HepG2 (cell line): ENCODE measurements around the gene PPCS. TPM values are rescaled to one million over a fixed set of nuclear protein-coding genes. Genes with fewer than 3 reads are reported as not detected.

Source experiments
- ATAC-seq: fragments of 200-7000 bp; cut with Tn5 transposase; 3 replicates; pipeline ENCODE4 v1.9.1; 2020; ENCODE audit warnings: mild to moderate bottlenecking, moderate library complexity
- BruUV-seq: library from RNA; stranded (reverse); fragments of 400-500 nt; replicated peaks from 2 replicates; lab custom pipeline; 2021; lab: Mats Ljungman, UMichigan
- CTCF ChIA-PET: fragments of 300-600 bp; formaldehyde crosslinking; extraction: SDS; loops from one replicate; lab custom pipeline; 2021; ENCODE audit warnings: low total read pairs, inconsistent platforms, low intra/inter-chr PET ratio; lab: Yijun Ruan, JAX
- POLR2A ChIA-PET: fragments of 350-600 bp; sonication (Branson Sonifier 250); formaldehyde crosslinking; loops from one replicate; lab custom pipeline; 2020; ENCODE audit warnings: antibody characterized with exemption, inconsistent platforms; lab: Yijun Ruan, JAX
- DNase-seq: peaks from one replicate; pipeline ENCODE4 v3.0.0-alpha.2; 2015; ENCODE audit warnings: low spot score
- FAIRE-seq: peaks from 3 replicates; lab custom pipeline; 2011; peaks lifted over from hg19 to GRCh38; lab: Jason Lieb, UNC
- H2AFZ ChIP-seq: one replicate; pipeline ENCODE4 v1.6.1; 2011; ENCODE audit warnings: low read length, inconsistent platforms
- H3K27ac ChIP-seq: fragments of 300-600 bp; 3 replicates; pipeline ENCODE4 v1.8.0; 2011; ENCODE audit warnings: mixed run types, mild to moderate bottlenecking, mixed read lengths, low read length, inconsistent platforms; ENCODE audit not compliant: insufficient read depth; ENCODE audit errors: extremely low read length
- H3K27me3 ChIP-seq, 2 experiments: fragments of 200-600 bp in 1 of 2; 2 replicates in 1 of 2; 3 replicates in 1 of 2; pipeline versions ENCODE4 v1.6.0 to v1.8.0; 2011; ENCODE audit warnings: low read length in 2 of 2, mild to moderate bottlenecking in 2 of 2, moderate library complexity in 2 of 2, inconsistent platforms in 1 of 2; ENCODE audit not compliant: insufficient read depth in 2 of 2, control insufficient read depth in 1 of 2
- H3K36me3 ChIP-seq, 2 experiments: fragments of 200-600 bp in 1 of 2; replicated peaks in 1 of 2; 2 replicates in 1 of 2; 3 replicates in 1 of 2; pipeline versions ENCODE4 v1.5.1 to v1.8.0; 2011; ENCODE audit warnings: low read length in 2 of 2, inconsistent platforms in 1 of 2; ENCODE audit not compliant: insufficient read depth in 2 of 2, control insufficient read depth in 1 of 2
- H3K4me1 ChIP-seq: 2 replicates; pipeline ENCODE4 v1.5.1; 2012; ENCODE audit warnings: low read length, inconsistent platforms; ENCODE audit not compliant: insufficient read depth
- H3K4me2 ChIP-seq: 2 replicates; pipeline ENCODE4 v1.6.0; 2011; ENCODE audit warnings: low read depth, low read length, inconsistent platforms
- H3K4me3 ChIP-seq, 3 experiments: fragments of 200-600 bp in 1 of 3; sonication (generic), shearing (Covaris generic) in 1 of 3; replicated peaks in 1 of 3; 2 replicates each; pipeline ENCODE4 v1.5.1; 2011 to 2016; ENCODE audit warnings: low read length in 3 of 3, inconsistent platforms in 2 of 3, low read depth in 2 of 3, mild to moderate bottlenecking in 2 of 3, control low read depth in 1 of 3, mixed read lengths in 1 of 3; ENCODE audit not compliant: insufficient read depth in 1 of 3
- H3K79me2 ChIP-seq: one replicate; pipeline ENCODE4 v1.6.1; 2011; ENCODE audit warnings: low read length, inconsistent platforms; ENCODE audit not compliant: insufficient read depth
- H3K9ac ChIP-seq: 2 replicates; pipeline ENCODE4 v1.6.0; 2011; ENCODE audit warnings: mild to moderate bottlenecking, low read depth, low read length, inconsistent platforms; ENCODE audit not compliant: insufficient read depth
- H3K9me3 ChIP-seq: 2 replicates; pipeline ENCODE4 v1.5.1; 2012; ENCODE audit warnings: mild to moderate bottlenecking, low read length
- H4K20me1 ChIP-seq: 2 replicates; pipeline ENCODE4 v1.6.0; 2011; ENCODE audit warnings: inconsistent platforms, mild to moderate bottlenecking, low read length, moderate library complexity; ENCODE audit not compliant: insufficient read depth
- DMAP1 ChIP-seq: IDR thresholded peaks from 2 replicates; pipeline ENCODE4 v1.6.1; 2016
- NR3C1 ChIP-seq: sonication (generic); formaldehyde crosslinking; IDR thresholded peaks from 2 replicates; pipeline ENCODE4 v1.4.0; 2020; ENCODE audit warnings: missing genetic modification reagents
- SOX5 ChIP-seq: IDR thresholded peaks from 2 replicates; pipeline ENCODE4 v1.6.1; 2016; ENCODE audit warnings: borderline replicate concordance
- U2AF2 ChIP-seq: fragments of 200-400 bp; formaldehyde crosslinking; IDR thresholded peaks from 2 replicates; pipeline ENCODE4 v1.6.1; 2017; ENCODE audit warnings: low read depth, mild to moderate bottlenecking, low read length
- XBP1 ChIP-seq: sonication (generic); formaldehyde crosslinking; IDR thresholded peaks from 2 replicates; pipeline ENCODE4 v1.5.0; 2020; ENCODE audit warnings: missing genetic modification reagents
- ZNF205 ChIP-seq: IDR thresholded peaks from 2 replicates; pipeline ENCODE4 v1.6.1; 2018; ENCODE audit warnings: missing biosample characterization, missing genetic modification reagents
- ZNF350 ChIP-seq: sonication (generic); formaldehyde crosslinking; IDR thresholded peaks from 2 replicates; pipeline ENCODE4 v1.4.0; 2020; ENCODE audit warnings: mild to moderate bottlenecking, low read depth, missing genetic modification reagents, borderline replicate concordance
- WGBS: methylation state at CpG from one replicate; pipeline ENCODE4 v1.1.6; 2017; ENCODE audit warnings: low lambda C conversion rate; 5-methylcytosine and 5-hydroxymethylcytosine counted together
- in situ Hi-C: cut with HindIII; loops from 2 replicates; pipeline ENCODE4 v1.10.0; 2017; ENCODE audit warnings: low pct_unique_long_range_greater_than_20kb; ENCODE audit not compliant: extremely low pct_ligation_motif_present
- intact Hi-C: fragments of 100-400 bp; cut with micrococcal nuclease; formaldehyde crosslinking; loops from one replicate; pipeline ENCODE4 v1.10.0; 2022; ENCODE audit not compliant: unreplicated experiment
- polyA plus RNA-seq, 8 experiments: library from polyadenylated mRNA; depleted of rRNA in 3 of 8; stranded (reverse) in 7 of 8; unstranded in 1 of 8; fragments of >200 nt; fragmentation: Illumina TruSeq in 4 of 8; extraction: Trizol in 4 of 8; gene quantifications; 2 replicates each; pipeline versions ENCODE4 v1.2.1 to v1.2.3, GENCODE V29; 2011 to 2016; ENCODE audit warnings: low read depth in 4 of 8, missing spikeins in 1 of 8, mixed read lengths in 1 of 8; ENCODE audit not compliant: insufficient read depth in 1 of 8
- total RNA-seq, 5 experiments: library from RNA; depleted of rRNA; stranded (reverse); fragments of >200 nt; fragmentation: Illumina TruSeq; extraction: Trizol; gene quantifications; 2 replicates each; pipeline ENCODE4 v1.2.3, GENCODE V29; 2016; ENCODE audit warnings: low read depth in 1 of 5
- TF ChIP-seq, protein P1 (sequence below): fragments of 450-650 bp; IDR thresholded peaks from 2 replicates; pipeline ENCODE4 v1.6.1; 2017; ENCODE audit warnings: mild to moderate bottlenecking
- TF ChIP-seq, protein P2 (sequence below): sonication (generic); formaldehyde crosslinking; IDR thresholded peaks from 2 replicates; pipeline ENCODE4 v1.5.0; 2020; ENCODE audit warnings: mild to moderate bottlenecking, missing genetic modification reagents

PPCS gene
- total and polyA plus RNA-seq, 2 of the 13 experiments (the other 11 are each of a cell fraction or from before 2014, with no cell fraction given): 13.4 to 38.9 TPM

DNA sequence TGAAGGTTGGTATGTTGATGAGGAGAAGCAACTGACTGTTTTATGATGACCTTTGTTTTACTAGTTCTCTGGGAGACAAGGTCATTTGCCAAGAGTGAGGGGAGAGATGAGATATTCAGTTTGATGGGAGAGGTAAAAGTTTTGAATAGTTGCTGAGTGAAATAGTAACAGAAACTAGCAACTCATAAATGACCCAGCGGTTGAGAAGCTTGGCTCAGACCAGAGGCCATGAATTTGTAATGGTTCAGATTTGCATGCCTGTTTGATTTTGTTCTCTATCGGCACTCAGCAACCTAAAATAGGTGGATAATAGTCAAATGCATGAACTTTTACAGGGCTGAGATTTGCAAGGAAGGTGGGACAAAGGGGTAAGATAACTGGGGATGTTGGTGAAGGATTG lies 13.4 kb downstream of the PPCS start:
- WGBS: 58% methylated on average over 2 of the region's 2 CpGs
- ATAC-seq (no peak), DNase-seq (no peak), FAIRE-seq (no peak)
- CTCF ChIA-PET: no interaction called here
- BruUV-seq: no TSS peak
- Histone ChIP-seq H3K4me1 (peaks cover 17% of the 10 kb centered on the region), H3K36me3 (no peaks in the 10 kb centered on the region), H4K20me1 (no peaks in the 10 kb centered on the region), H3K9ac (no peak overlapping the region), H2AFZ (no peak overlapping the region), H3K79me2 (no peaks in the 10 kb centered on the region), H3K4me2 (no peak overlapping the region), H3K27me3 (no peaks in the 10 kb centered on the region), H3K27ac (no peak overlapping the region), H3K9me3 (no peaks in the 10 kb centered on the region), H3K4me3 (no peak overlapping the region)
- POLR2A ChIA-PET: no interaction called here
- TF ChIP-seq, protein P1, sequence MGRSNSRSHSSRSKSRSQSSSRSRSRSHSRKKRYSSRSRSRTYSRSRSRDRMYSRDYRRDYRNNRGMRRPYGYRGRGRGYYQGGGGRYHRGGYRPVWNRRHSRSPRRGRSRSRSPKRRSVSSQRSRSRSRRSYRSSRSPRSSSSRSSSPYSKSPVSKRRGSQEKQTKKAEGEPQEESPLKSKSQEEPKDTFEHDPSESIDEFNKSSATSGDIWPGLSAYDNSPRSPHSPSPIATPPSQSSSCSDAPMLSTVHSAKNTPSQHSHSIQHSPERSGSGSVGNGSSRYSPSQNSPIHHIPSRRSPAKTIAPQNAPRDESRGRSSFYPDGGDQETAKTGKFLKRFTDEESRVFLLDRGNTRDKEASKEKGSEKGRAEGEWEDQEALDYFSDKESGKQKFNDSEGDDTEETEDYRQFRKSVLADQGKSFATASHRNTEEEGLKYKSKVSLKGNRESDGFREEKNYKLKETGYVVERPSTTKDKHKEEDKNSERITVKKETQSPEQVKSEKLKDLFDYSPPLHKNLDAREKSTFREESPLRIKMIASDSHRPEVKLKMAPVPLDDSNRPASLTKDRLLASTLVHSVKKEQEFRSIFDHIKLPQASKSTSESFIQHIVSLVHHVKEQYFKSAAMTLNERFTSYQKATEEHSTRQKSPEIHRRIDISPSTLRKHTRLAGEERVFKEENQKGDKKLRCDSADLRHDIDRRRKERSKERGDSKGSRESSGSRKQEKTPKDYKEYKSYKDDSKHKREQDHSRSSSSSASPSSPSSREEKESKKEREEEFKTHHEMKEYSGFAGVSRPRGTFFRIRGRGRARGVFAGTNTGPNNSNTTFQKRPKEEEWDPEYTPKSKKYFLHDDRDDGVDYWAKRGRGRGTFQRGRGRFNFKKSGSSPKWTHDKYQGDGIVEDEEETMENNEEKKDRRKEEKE: no peak
- TF ChIP-seq SOX5 (CRISPR knock-in tag) (no peak), U2AF2 (no peak), ZNF205 (no peak), XBP1 (CRISPR knock-in tag) (no peak), ZNF350 (CRISPR knock-in tag) (no peak), DMAP1 (no peak), NR3C1 (CRISPR knock-in tag) (no peak)
- TF ChIP-seq, protein P2, sequence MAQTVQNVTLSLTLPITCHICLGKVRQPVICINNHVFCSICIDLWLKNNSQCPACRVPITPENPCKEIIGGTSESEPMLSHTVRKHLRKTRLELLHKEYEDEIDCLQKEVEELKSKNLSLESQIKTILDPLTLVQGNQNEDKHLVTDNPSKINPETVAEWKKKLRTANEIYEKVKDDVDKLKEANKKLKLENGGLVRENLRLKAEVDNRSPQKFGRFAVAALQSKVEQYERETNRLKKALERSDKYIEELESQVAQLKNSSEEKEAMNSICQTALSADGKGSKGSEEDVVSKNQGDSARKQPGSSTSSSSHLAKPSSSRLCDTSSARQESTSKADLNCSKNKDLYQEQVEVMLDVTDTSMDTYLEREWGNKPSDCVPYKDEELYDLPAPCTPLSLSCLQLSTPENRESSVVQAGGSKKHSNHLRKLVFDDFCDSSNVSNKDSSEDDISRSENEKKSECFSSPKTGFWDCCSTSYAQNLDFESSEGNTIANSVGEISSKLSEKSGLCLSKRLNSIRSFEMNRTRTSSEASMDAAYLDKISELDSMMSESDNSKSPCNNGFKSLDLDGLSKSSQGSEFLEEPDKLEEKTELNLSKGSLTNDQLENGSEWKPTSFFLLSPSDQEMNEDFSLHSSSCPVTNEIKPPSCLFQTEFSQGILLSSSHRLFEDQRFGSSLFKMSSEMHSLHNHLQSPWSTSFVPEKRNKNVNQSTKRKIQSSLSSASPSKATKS (CRISPR knock-in tag): no peak
- in situ Hi-C loops: no loop called here
- intact Hi-C loops: no loop called here
